ENCODE data around the gene NUTM2B.
"Not testable (repeated sequence)": the region's sequence is repeated elsewhere in the genome, so short reads cannot be mapped to it uniquely, and the experiment has no call there.

Gene NUTM2B

DNA sequence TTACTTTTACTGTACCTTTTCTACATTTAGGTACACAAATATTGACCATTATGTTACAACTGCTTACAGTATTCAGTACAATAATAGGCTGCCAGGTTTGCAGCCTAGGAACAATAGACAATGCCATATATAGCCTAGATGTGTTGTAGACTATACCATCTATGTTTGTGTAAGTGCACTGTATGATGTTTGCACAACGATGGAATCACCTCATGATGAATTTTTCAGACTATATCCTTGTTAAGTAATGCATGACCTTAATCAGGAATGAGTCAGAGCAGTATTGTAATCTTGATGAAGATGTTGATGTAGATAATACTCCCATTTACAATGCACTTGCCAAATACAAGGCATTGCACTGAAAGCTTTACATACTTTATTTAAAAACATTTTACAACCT lies 23.6 kb downstream of the NUTM2B start:
- DNase-seq (ENCODE audit: low spot score) = not testable (repeated sequence)

DNA sequence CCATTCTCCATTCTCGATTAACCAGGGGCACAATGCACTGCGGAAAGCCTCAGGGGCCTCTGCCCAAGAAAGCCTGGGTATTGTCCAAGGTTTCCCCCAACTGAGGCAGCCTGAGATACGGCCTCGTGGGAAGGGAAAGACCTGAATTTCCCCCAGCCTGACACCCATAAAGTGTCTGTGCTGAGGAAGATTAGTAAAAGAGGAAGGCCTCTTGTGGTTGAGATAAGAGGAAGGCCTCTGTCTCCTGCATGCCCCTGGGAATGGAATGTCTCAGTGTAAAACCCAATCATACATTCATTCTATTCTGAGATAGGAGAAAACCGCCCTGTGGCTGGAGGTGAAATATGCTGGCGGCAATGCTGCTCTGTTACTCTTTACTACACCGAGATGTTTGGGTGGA lies 41.8 kb downstream of the NUTM2B start:
- DNase-seq (ENCODE audit: low spot score) = not testable (repeated sequence)

DNA sequence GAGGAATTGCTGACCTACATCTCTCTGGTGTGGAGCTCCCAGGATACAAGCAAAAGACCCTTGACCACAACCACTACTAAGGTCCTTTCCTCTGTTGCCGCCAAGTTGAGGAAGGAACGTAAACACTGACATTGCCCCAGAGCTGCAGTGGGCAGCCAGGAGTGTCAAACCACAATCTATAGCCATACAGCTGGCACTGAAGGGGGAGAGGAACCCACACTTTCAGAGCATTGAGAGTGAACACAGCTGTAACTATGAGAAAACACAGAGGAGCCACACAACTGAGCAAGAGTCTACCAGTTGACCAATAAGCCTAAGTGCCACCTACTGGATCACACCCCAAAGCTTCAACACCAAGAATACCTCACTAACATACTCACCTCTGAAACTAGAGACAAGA lies 45.5 kb downstream of the NUTM2B start:
- not testable (repeated sequence) for DNase-seq (ENCODE audit: low spot score)

- DNase-seq (ENCODE audit: low spot score) = not testable (repeated sequence)
These were observed 50.6 kb downstream of the NUTM2B start for GRCh38 chr10:79753601-79754000.

- not testable (repeated sequence) for DNase-seq (ENCODE audit: low spot score)
These were observed 55.4 kb downstream of the NUTM2B start for GRCh38 chr10:79758297-79758993.

Data from CD4-positive, alpha-beta T cell treated with Interleukin-6 at 100 ng/mL for 8 hours (primary cell).